Glutamatergic neuron (in vitro differentiated cells): ENCODE data around the gene SPR. TPM values are rescaled to one million over a fixed set of nuclear protein-coding genes. Genes with fewer than 3 reads are reported as not detected.

Experiments
- DNase-seq: peaks from one replicate; pipeline ENCODE4 v3.0.0; 2022
- H3K27ac Mint-ChIP-seq: one replicate; pipeline ENCODE4 v1.8.0; 2020; ENCODE audit warnings: mild to moderate bottlenecking, mixed read lengths, inconsistent platforms; ENCODE audit not compliant: unreplicated experiment
- H3K27me3 Mint-ChIP-seq: one replicate; pipeline ENCODE4 v1.8.0; 2020; ENCODE audit warnings: mild to moderate bottlenecking, moderate library complexity, mixed read lengths, inconsistent platforms; ENCODE audit not compliant: unreplicated experiment
- H3K36me3 Mint-ChIP-seq: one replicate; pipeline ENCODE4 v1.8.0; 2020; ENCODE audit warnings: mild to moderate bottlenecking, mixed read lengths, inconsistent platforms; ENCODE audit not compliant: unreplicated experiment
- H3K4me1 Mint-ChIP-seq: one replicate; pipeline ENCODE4 v1.8.0; 2020; ENCODE audit warnings: mild to moderate bottlenecking, low read depth, mixed read lengths, inconsistent platforms; ENCODE audit not compliant: unreplicated experiment
- H3K4me3 Mint-ChIP-seq: one replicate; pipeline ENCODE4 v1.8.0; 2020; ENCODE audit warnings: mild to moderate bottlenecking, mixed read lengths, inconsistent platforms; ENCODE audit not compliant: unreplicated experiment
- H3K9me3 Mint-ChIP-seq: one replicate; pipeline ENCODE4 v1.8.0; 2020; ENCODE audit warnings: mild to moderate bottlenecking, moderate library complexity, mixed read lengths, inconsistent platforms; ENCODE audit not compliant: unreplicated experiment
- CTCF ChIP-seq: fragments of 200-600 bp; sonication (generic); IDR thresholded peaks from one replicate; pipeline ENCODE4 v1.5.0; 2021; ENCODE audit not compliant: partially characterized antibody, unreplicated experiment
- total RNA-seq: library from RNA; stranded (reverse); fragmentation: NEBNext Ultra II Directional; extraction: Animal tissue kit (Norgen Biotek cat#: 25700); gene quantifications from one replicate; pipeline ENCODE4 v1.2.1, GENCODE V29; 2021; ENCODE audit not compliant: unreplicated experiment

Gene SPR
- total RNA-seq, 1 donor from 2014 or later = 1.7 TPM

GRCh38 chr2:72917877-72918553, 30.8 kb downstream of the SPR start:
- H3K4me3 Mint-ChIP-seq = no peak overlapping the region

DNA sequence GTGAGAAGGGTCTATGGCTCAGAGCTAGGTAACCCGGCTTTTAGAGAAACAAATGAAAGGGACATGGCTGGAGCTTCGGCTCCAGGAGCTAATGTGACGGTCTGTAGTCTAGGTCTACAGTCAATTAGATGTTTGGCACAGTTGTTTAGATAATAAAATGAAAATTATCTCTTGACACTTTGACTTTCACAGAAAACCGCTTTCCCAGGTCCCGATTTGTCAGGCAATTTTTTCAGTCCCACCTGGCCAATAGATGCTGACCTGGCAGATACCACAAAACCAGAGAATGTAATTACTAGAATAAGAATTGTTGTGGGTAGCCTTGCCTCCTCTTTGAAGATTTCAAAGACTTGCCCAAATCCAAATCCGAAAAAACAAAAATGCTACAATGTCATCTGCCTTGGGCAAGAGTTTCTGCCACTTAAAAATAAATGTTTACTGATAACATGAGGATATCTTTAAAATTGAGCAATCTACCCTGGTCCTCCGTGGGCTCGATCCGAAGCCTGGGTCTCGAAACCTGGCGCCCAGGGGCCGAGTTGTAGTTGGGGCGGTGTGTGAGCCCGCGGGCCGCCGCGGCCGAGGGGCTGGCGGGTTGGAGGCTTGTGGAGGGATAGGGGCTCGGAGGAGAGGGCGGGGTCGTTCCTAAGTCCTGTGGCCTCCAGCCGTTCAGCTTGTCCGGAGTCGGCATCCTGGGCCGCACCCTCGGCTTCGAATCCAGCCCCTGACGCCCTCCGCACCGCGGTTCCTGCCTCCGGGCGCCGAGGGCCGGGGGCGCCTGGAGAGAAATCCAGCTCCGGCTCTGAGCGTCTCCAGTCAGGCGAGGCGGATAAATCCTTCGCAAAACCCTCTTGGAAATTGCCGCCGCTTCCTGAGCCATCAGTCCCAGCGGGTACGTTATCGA, 32.5 kb downstream of the SPR start:
- peak; percentile 44 for DNase-seq
- no peak overlapping the region for H3K27ac Mint-ChIP-seq

More at GRCh38 chr2:72917877-72918553, 30.8 kb downstream of the SPR start:
- Mint-ChIP-seq H3K4me1 (peaks cover 8% of the 10 kb centered on the region), H3K9me3 (peaks cover 11% of the 10 kb centered on the region), H3K27ac (no peak overlapping the region), H3K27me3 (peaks cover 45% of the 10 kb centered on the region), H3K36me3 (no peaks in the 10 kb centered on the region)
- peak; percentile 53 for DNase-seq
- no peak for TF ChIP-seq CTCF

DNA sequence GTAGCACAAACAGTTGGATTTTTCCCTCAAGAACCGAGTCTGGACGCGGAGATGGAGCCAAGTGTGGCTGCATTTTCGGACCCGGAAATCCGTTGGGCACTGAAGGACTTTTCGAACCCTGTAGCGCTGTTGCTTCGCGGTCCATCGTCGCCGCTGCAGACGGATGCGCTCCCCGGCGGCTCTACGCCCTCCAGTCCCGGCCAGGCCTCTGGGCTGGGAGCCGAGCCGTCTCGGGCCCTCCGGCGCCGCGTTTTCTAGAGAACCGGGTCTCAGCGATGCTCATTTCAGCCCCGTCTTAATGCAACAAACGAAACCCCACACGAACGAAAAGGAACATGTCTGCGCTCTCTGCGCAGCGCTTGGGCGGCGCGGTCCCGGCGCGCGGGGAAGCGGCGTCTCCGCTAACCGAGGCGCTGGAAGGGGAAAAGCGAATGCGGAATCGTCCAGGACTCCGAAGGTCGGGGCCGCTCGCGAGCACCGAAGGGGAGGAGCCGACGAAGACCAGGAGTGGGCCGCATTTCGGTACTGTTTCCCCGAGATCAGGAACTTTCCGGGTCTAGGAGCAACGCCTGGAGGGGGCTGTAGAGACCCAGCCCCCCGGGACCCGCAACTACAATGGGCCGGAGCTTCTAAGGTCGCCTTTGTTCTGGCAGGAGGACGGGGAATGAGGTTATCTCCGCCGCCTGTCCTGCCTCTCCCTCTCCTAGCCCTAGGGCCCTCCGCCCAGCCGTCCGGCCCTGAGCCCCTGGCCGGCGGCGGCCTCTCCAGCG, 33.3 kb downstream of the SPR start:
- H3K9me3 Mint-ChIP-seq = peaks cover 13% of the 10 kb centered on the region
- DNase-seq = peak; percentile 76
- peak overlapping the region; percentile 79 for H3K4me3 Mint-ChIP-seq
- H3K27ac Mint-ChIP-seq = no peak overlapping the region
- H3K36me3 Mint-ChIP-seq = no peaks in the 10 kb centered on the region
- H3K4me1 Mint-ChIP-seq = peaks cover 2% of the 10 kb centered on the region
- no peak for TF ChIP-seq CTCF
- H3K27me3 Mint-ChIP-seq = peaks cover 41% of the 10 kb centered on the region

More for the DNA sequence above, 32.5 kb downstream of the SPR start:
- TF ChIP-seq CTCF = no peak
- no peaks in the 10 kb centered on the region for H3K36me3 Mint-ChIP-seq
- peaks cover 13% of the 10 kb centered on the region for H3K9me3 Mint-ChIP-seq
- peaks cover 42% of the 10 kb centered on the region for H3K27me3 Mint-ChIP-seq
- peaks cover 2% of the 10 kb centered on the region for H3K4me1 Mint-ChIP-seq
- H3K4me3 Mint-ChIP-seq = peak overlapping the region; percentile 79

GRCh38 chr2:72921088-72921851, 34.1 kb downstream of the SPR start:
- peak overlapping the region; percentile 25 for H3K4me3 Mint-ChIP-seq
- H3K27ac Mint-ChIP-seq = no peak overlapping the region
- no peak for DNase-seq
- peaks cover 42% of the 10 kb centered on the region for H3K27me3 Mint-ChIP-seq
- peaks cover 2% of the 10 kb centered on the region for H3K4me1 Mint-ChIP-seq
- peaks cover 14% of the 10 kb centered on the region for H3K9me3 Mint-ChIP-seq
- no peaks in the 10 kb centered on the region for H3K36me3 Mint-ChIP-seq
- TF ChIP-seq CTCF = no peak
